ENCODE data around the gene RETREG1.

RETREG1 gene

DNA sequence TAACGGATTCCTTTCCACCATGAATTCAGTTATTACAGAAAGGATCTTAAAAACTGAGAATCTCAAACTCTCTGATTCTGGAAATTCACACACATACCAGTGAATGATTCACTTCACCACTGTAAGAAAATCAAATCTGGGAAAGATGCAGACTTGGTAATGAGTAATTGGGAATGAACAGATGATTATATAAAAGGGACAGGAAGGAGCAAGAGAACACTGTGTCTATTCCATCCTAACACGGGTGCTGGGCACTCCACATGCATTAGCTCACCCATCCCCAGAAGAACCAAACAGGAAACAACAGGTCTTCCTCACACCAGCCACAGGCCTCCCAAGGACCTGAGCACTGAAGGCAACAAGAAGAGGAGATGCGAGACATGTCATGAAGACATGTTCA is 76.4 kb downstream of the RETREG1 start:
- Histone ChIP-seq H3K9ac (ENCODE audit: low read length) (no peak overlapping the region), H3K27me3 (ENCODE audit: control insufficient read depth, insufficient read depth, low read length) (no peaks in the 10 kb centered on the region), H3K36me3 (ENCODE audit: control insufficient read depth, insufficient read depth, low read length) (no peaks in the 10 kb centered on the region), H3K9me3 (ENCODE audit: control insufficient read depth, insufficient read depth, low read depth, low read length) (0 out of 2 replicates have a peak, but pooled peaks cover 7% of the 10 kb centered on the region), H3K4me3 (ENCODE audit: low read depth, low read length) (no peak overlapping the region), H3K4me1 (ENCODE audit: control insufficient read depth, insufficient read depth, low read length) (no peaks in the 10 kb centered on the region), H3K27ac (ENCODE audit: low read depth, low read length) (no peak overlapping the region)

DNA sequence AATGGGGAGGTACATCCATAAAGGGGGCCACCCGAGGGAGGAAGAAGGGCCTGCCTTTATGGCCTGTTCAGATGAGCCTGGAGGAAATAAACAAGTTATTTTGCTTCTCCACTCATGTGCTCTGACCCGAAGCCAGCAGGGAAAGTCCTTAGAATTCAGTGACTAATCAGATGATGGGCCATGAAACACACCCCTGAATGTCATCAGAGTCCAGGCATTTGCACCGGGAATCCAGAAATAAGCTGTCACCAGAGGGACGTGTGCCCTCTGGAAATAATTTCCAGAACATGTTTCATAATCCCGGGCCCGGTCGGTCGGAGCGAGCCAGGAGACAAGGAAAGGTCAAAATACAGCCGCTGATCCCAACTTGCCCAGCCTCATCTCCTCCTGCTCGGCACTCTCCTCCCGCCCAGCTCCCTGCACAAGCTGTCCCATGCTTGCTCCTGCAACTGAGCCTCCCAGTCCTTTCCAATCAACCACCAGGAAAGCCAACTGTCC is 77.6 kb downstream of the RETREG1 start:
- no peak overlapping the region for H3K27ac ChIP-seq (ENCODE audit: low read depth, low read length)
- H3K4me3 ChIP-seq (ENCODE audit: low read depth, low read length) = no peak overlapping the region
- no peaks in the 10 kb centered on the region for H3K36me3 ChIP-seq (ENCODE audit: control insufficient read depth, insufficient read depth, low read length)
- H3K9me3 ChIP-seq (ENCODE audit: control insufficient read depth, insufficient read depth, low read depth, low read length) = 0 out of 2 replicates have a peak, but pooled peaks cover 7% of the 10 kb centered on the region
- H3K9ac ChIP-seq (ENCODE audit: low read length) = no peak overlapping the region
- H3K27me3 ChIP-seq (ENCODE audit: control insufficient read depth, insufficient read depth, low read length) = no peaks in the 10 kb centered on the region
- no peaks in the 10 kb centered on the region for H3K4me1 ChIP-seq (ENCODE audit: control insufficient read depth, insufficient read depth, low read length)

DNA sequence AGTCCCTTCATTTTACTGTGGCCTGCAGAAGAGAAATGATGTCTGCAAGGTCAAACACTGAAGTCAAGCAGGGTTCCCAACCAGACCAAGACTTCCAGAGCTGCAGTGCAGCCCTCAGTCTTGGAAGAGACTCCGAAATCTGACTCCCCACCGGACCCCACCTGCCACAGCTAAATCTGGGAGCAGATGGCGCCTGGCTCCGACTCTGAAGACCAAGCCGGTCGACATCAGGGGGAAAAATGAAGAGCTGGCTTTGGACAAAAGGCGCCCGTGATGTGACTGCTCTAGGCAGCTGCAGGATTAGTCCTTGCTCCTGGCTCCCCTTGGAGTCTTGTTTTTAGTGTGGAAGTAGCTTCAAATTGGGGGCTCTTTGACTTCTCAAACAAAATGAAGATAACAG is 78.8 kb downstream of the RETREG1 start:
- Histone ChIP-seq H3K4me1 (ENCODE audit: control insufficient read depth, insufficient read depth, low read length) (no peaks in the 10 kb centered on the region), H3K9ac (ENCODE audit: low read length) (no peak overlapping the region), H3K27me3 (ENCODE audit: control insufficient read depth, insufficient read depth, low read length) (no peaks in the 10 kb centered on the region), H3K9me3 (ENCODE audit: control insufficient read depth, insufficient read depth, low read depth, low read length) (0 out of 2 replicates have a peak, but pooled peaks cover 7% of the 10 kb centered on the region), H3K36me3 (ENCODE audit: control insufficient read depth, insufficient read depth, low read length) (no peaks in the 10 kb centered on the region), H3K27ac (ENCODE audit: low read depth, low read length) (no peak overlapping the region), H3K4me3 (ENCODE audit: low read depth, low read length) (no peak overlapping the region)

DNA sequence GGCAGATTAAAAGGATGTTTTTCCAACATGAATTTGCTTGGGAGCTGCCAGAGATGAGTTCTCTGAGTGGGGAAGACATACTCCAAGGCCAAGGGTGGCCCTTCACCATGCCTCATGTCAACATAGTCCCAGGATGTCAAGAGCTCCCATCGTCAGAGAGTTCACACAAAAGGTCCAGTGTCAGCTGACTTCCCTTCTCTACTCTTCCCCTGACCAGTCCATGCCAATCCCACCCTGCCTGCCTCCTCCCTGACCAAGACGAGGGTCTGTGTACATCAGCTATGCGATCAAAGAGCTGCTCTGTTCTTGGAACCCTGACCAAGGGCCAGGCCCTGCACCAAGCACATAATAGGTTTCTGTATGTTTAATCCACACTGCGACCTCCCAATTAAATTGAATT is 80.0 kb downstream of the RETREG1 start:
- Histone ChIP-seq H3K9ac (ENCODE audit: low read length) (no peak overlapping the region), H3K27me3 (ENCODE audit: control insufficient read depth, insufficient read depth, low read length) (no peaks in the 10 kb centered on the region), H3K36me3 (ENCODE audit: control insufficient read depth, insufficient read depth, low read length) (no peaks in the 10 kb centered on the region), H3K27ac (ENCODE audit: low read depth, low read length) (no peak overlapping the region), H3K4me3 (ENCODE audit: low read depth, low read length) (no peak overlapping the region), H3K4me1 (ENCODE audit: control insufficient read depth, insufficient read depth, low read length) (no peaks in the 10 kb centered on the region), H3K9me3 (ENCODE audit: control insufficient read depth, insufficient read depth, low read depth, low read length) (0 out of 2 replicates have a peak, but pooled peaks cover 7% of the 10 kb centered on the region)

DNA sequence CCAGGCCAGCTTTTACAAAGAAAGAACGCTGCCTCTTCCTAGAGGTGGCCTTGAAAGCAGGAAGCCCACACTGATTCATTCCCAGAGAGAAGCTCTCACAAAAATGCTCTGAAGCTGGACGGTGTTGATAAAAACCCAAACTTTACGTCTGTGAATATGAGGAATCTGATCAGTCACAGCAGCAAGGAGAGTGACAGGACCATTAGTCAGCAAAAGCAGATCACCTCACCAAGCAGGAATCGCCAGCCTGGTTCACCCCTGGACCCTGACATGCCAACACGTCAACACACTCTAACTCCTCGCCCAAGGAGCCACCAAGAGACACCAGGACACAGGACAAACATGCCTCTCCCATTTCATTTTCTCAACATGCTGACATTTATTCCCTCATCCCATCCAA is 80.6 kb downstream of the RETREG1 start:
- Histone ChIP-seq H3K27me3 (ENCODE audit: control insufficient read depth, insufficient read depth, low read length) (no peaks in the 10 kb centered on the region), H3K36me3 (ENCODE audit: control insufficient read depth, insufficient read depth, low read length) (no peaks in the 10 kb centered on the region), H3K27ac (ENCODE audit: low read depth, low read length) (no peak overlapping the region), H3K4me1 (ENCODE audit: control insufficient read depth, insufficient read depth, low read length) (no peaks in the 10 kb centered on the region), H3K9me3 (ENCODE audit: control insufficient read depth, insufficient read depth, low read depth, low read length) (0 out of 2 replicates have a peak, but pooled peaks cover 7% of the 10 kb centered on the region), H3K9ac (ENCODE audit: low read length) (no peak overlapping the region), H3K4me3 (ENCODE audit: low read depth, low read length) (no peak overlapping the region)

DNA sequence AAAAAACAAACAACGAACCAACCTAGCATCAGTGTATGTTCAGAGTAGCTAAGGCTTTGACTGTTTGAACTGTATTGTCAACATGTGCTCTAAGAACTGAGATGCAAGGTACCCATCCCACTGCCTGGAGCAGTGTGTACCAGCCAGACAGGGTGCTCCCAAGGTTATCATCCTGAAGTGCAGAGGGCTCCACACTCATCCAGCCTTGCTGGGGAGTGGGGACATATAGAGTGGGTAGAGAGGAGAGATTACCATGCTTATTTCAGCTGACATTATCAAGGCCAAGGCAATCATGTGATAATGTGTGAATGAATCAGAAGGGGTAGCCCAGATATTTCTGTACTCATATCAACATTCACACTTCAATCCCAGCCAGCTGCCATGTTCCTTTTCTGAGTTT is 82.5 kb downstream of the RETREG1 start:
- no peaks in the 10 kb centered on the region for H3K36me3 ChIP-seq (ENCODE audit: control insufficient read depth, insufficient read depth, low read length)
- no peak overlapping the region for H3K9ac ChIP-seq (ENCODE audit: low read length)

DNA sequence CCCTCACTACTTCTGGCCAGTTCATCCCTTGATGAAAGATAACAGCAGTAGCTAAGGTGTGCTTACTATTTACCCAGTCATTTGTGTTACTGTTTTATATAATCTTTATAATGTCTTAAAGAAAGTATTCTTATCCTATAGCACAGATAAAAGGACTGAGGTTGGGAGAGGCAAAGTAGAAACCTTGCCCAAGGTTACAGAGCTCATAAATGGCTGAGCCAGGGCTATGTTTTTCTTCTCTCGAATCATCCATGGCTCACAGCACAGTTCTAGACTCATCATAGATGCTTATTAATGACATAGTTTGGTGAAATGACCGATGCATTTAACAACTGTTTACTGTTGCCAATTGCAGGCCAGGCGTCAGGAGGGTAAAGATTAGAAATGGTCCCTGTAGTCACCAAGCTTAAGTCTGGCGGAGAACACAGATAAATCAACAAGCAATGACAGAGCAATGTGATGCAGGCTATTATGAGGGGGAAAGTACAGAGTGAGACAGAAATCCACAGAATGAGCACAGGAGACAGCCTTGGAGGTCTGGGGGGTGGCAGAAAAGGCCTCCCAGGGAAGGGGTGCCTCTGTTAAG is 85.6 kb downstream of the RETREG1 start:
- H3K36me3 ChIP-seq (ENCODE audit: control insufficient read depth, insufficient read depth, low read length) = no peaks in the 10 kb centered on the region
- H3K9me3 ChIP-seq (ENCODE audit: control insufficient read depth, insufficient read depth, low read depth, low read length) = no peaks in the 10 kb centered on the region
- H3K27me3 ChIP-seq (ENCODE audit: control insufficient read depth, insufficient read depth, low read length) = no peaks in the 10 kb centered on the region
- H3K27ac ChIP-seq (ENCODE audit: low read depth, low read length) = no peak overlapping the region
- no peak overlapping the region for H3K4me3 ChIP-seq (ENCODE audit: low read depth, low read length)
- no peaks in the 10 kb centered on the region for H3K4me1 ChIP-seq (ENCODE audit: control insufficient read depth, insufficient read depth, low read length)
- no peak overlapping the region for H3K9ac ChIP-seq (ENCODE audit: low read length)

More for the DNA sequence above, 82.5 kb downstream of the RETREG1 start:
- no peak overlapping the region for H3K4me3 ChIP-seq (ENCODE audit: low read depth, low read length)
- H3K27me3 ChIP-seq (ENCODE audit: control insufficient read depth, insufficient read depth, low read length) = no peaks in the 10 kb centered on the region
- no peaks in the 10 kb centered on the region for H3K4me1 ChIP-seq (ENCODE audit: control insufficient read depth, insufficient read depth, low read length)
- 0 out of 2 replicates have a peak, but pooled peaks cover 7% of the 10 kb centered on the region for H3K9me3 ChIP-seq (ENCODE audit: control insufficient read depth, insufficient read depth, low read depth, low read length)
- no peak overlapping the region for H3K27ac ChIP-seq (ENCODE audit: low read depth, low read length)

DNA sequence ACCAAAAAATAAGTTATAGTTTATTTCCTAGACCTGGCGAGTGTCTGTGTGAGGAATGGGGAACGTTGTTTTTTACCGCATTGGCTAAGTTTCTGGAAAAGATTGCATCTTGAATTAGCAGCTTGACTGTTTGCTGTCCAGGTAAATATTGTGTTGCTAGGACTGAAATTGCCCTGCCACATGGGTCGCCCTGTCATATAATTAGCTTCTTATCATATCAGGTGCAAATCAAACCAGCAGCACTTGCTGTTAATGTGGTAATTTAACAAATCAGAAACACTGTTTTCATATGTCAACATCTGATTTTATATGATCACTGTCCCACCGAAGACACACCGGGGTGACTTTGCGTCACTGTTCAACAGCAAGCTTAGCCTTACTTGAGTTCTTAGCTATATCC is 87.5 kb downstream of the RETREG1 start:
- Histone ChIP-seq H3K27ac (ENCODE audit: low read depth, low read length) (no peak overlapping the region), H3K9ac (ENCODE audit: low read length) (no peak overlapping the region), H3K27me3 (ENCODE audit: control insufficient read depth, insufficient read depth, low read length) (no peaks in the 10 kb centered on the region), H3K9me3 (ENCODE audit: control insufficient read depth, insufficient read depth, low read depth, low read length) (no peaks in the 10 kb centered on the region), H3K36me3 (ENCODE audit: control insufficient read depth, insufficient read depth, low read length) (no peaks in the 10 kb centered on the region), H3K4me1 (ENCODE audit: control insufficient read depth, insufficient read depth, low read length) (no peaks in the 10 kb centered on the region), H3K4me3 (ENCODE audit: low read depth, low read length) (no peak overlapping the region)

DNA sequence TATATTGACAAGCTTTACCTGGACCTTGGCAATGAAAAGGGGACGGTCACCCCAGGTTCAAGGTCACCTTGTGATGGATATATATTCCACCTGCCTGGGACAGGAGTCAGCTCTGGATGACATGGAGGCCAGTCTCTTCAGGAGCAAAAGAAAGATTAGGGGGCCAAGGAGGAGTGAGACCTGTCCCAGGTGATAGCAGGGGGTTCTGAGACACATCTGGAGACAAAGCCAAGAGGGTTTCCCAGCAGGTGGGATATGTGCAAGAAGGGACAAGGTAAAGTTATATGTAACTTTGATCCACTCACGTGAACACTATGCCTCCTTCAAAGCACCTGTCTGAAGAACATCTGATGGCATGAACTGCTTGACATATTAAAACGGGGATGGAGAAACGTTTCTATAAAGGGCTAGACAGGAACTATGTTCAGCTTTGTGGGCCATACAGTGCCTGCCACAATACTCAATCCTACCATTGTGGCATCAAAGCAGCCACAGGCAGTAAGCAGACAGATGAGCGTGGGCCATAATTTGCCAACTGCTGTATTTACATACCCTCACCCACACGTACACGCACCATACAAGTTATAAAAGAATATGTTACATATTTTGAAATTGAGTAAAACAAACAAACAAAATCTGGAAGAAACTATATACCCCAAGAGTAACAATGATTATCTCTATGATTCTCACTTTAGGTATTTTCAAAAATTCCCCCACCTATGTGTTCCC is 88.3 kb downstream of the RETREG1 start:
- Histone ChIP-seq H3K36me3 (ENCODE audit: control insufficient read depth, insufficient read depth, low read length) (no peaks in the 10 kb centered on the region), H3K27me3 (ENCODE audit: control insufficient read depth, insufficient read depth, low read length) (no peaks in the 10 kb centered on the region), H3K4me3 (ENCODE audit: low read depth, low read length) (no peak overlapping the region), H3K27ac (ENCODE audit: low read depth, low read length) (no peak overlapping the region), H3K9ac (ENCODE audit: low read length) (no peak overlapping the region), H3K4me1 (ENCODE audit: control insufficient read depth, insufficient read depth, low read length) (no peaks in the 10 kb centered on the region), H3K9me3 (ENCODE audit: control insufficient read depth, insufficient read depth, low read depth, low read length) (no peaks in the 10 kb centered on the region)

DNA sequence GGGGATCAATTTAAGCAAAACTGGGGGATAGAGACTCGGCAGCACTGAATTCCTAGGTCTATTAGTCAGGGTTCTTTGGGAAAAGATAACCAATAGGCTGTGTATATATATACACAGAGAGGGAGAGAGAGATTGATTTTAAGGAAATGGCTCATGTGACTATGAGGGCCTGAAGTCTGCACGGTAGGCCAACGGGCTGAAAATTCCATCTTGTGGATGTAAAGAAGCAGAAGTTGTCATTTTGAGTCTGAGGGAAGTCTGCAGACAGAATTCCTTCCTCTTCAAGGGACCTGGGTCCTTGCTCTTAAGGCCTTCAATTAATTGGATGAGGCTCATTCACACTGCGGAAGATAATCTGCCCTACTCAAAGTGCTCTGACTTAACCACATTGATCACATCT is 91.1 kb downstream of the RETREG1 start:
- no peaks in the 10 kb centered on the region for H3K36me3 ChIP-seq (ENCODE audit: control insufficient read depth, insufficient read depth, low read length)
- H3K4me3 ChIP-seq (ENCODE audit: low read depth, low read length) = no peak overlapping the region
- H3K9me3 ChIP-seq (ENCODE audit: control insufficient read depth, insufficient read depth, low read depth, low read length) = no peaks in the 10 kb centered on the region
- no peak overlapping the region for H3K9ac ChIP-seq (ENCODE audit: low read length)
- no peaks in the 10 kb centered on the region for H3K27me3 ChIP-seq (ENCODE audit: control insufficient read depth, insufficient read depth, low read length)
- no peaks in the 10 kb centered on the region for H3K4me1 ChIP-seq (ENCODE audit: control insufficient read depth, insufficient read depth, low read length)
- no peak overlapping the region for H3K27ac ChIP-seq (ENCODE audit: low read depth, low read length)

DNA sequence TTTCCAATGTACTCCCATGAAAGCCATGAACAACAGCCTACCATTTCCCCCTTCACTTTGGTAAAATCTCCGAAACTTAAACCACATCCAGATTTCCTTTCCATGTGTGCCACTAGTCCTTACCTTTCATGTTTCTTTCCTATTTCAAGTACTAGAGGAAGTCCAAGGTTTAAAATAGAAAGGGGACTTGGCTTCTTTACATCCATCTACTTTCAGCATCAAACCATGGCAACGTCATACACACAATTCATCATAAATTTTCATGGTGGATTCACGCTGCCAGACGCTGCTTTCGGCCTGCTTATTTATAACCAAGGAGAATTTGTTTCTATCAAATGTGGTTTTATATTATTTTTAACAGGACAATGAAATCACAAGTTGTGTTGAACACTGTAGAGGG is 92.5 kb downstream of the RETREG1 start:
- H3K27ac ChIP-seq (ENCODE audit: low read depth, low read length) = no peak overlapping the region
- no peaks in the 10 kb centered on the region for H3K9me3 ChIP-seq (ENCODE audit: control insufficient read depth, insufficient read depth, low read depth, low read length)
- no peaks in the 10 kb centered on the region for H3K4me1 ChIP-seq (ENCODE audit: control insufficient read depth, insufficient read depth, low read length)
- no peak overlapping the region for H3K4me3 ChIP-seq (ENCODE audit: low read depth, low read length)
- no peaks in the 10 kb centered on the region for H3K36me3 ChIP-seq (ENCODE audit: control insufficient read depth, insufficient read depth, low read length)
- H3K9ac ChIP-seq (ENCODE audit: low read length) = no peak overlapping the region
- no peaks in the 10 kb centered on the region for H3K27me3 ChIP-seq (ENCODE audit: control insufficient read depth, insufficient read depth, low read length)
